DMS 273 (cell line): ENCODE results near the gene MPV17L.
"Not testable (repeated sequence)": the region's sequence is repeated elsewhere in the genome, so short reads cannot be mapped to it uniquely, and the experiment has no call there.

Experiments
- DNase-seq: peaks from one replicate; lab custom pipeline; 2025; ENCODE audit not compliant: unreplicated experiment; lab: John Stamatoyannopoulos, UW

The MPV17L gene

GRCh38 chr16:15450624-15451023 is 55.1 kb downstream of the MPV17L start:
- DNase-seq: no peak

- DNase-seq: no peak
Measured at GRCh38 chr16:15451098-15451731, 55.7 kb downstream of the MPV17L start.

- DNase-seq: no peak
Measured at GRCh38 chr16:15452246-15452855, 56.8 kb downstream of the MPV17L start.

GRCh38 chr16:15453296-15453695 is 57.7 kb downstream of the MPV17L start:
- DNase-seq: not testable (repeated sequence)

- not testable (repeated sequence) for DNase-seq
Measured at GRCh38 chr16:15454933-15455332, 59.4 kb downstream of the MPV17L start.

GRCh38 chr16:15457400-15457799 is 61.8 kb downstream of the MPV17L start:
- DNase-seq: no peak

GRCh38 chr16:15457958-15458357 is 62.4 kb downstream of the MPV17L start:
- no peak for DNase-seq

GRCh38 chr16:15459791-15460190 is 64.2 kb downstream of the MPV17L start:
- DNase-seq: no peak

- DNase-seq: no peak
Measured at GRCh38 chr16:15460601-15461000, 65.0 kb downstream of the MPV17L start.

GRCh38 chr16:15461376-15461775 is 65.8 kb downstream of the MPV17L start:
- no peak for DNase-seq
